WTC11 (cell line): Measurements from ENCODE around the gene TIGD7. TPM values are rescaled to one million over a fixed set of nuclear protein-coding genes. Genes with fewer than 3 reads are reported as not detected.

ENCODE experiments used
- ATF6 ChIP-seq: sonication (generic); formaldehyde crosslinking; IDR thresholded peaks from 2 replicates; pipeline ENCODE4 v1.8.1; 2023; ENCODE audit warnings: mild to moderate bottlenecking, missing genetic modification reagents
- CBFB ChIP-seq: sonication (generic); formaldehyde crosslinking; IDR thresholded peaks from 2 replicates; pipeline ENCODE4 v1.8.1; 2022; ENCODE audit warnings: mild to moderate bottlenecking, low read depth, missing genetic modification reagents
- CREB1 ChIP-seq: sonication (generic); formaldehyde crosslinking; IDR thresholded peaks from 2 replicates; pipeline ENCODE4 v1.8.0; 2023; ENCODE audit warnings: mild to moderate bottlenecking, missing genetic modification reagents
- E2F1 ChIP-seq: sonication (generic); formaldehyde crosslinking; IDR thresholded peaks from 2 replicates; pipeline ENCODE4 v1.8.0; 2022; ENCODE audit warnings: mild to moderate bottlenecking, missing genetic modification reagents
- ELF4 ChIP-seq: sonication (generic); formaldehyde crosslinking; IDR thresholded peaks from 2 replicates; pipeline ENCODE4 v1.8.1; 2022; ENCODE audit warnings: low read depth, mild to moderate bottlenecking, moderate library complexity, missing genetic modification reagents
- EMX1 ChIP-seq: fragments of 250-450 bp; sonication (Bioruptor Pico); IDR thresholded peaks from 2 replicates; pipeline ENCODE4 v1.8.0; 2021; ENCODE audit warnings: mild to moderate bottlenecking
- ESRRA ChIP-seq: sonication (generic); formaldehyde crosslinking; IDR thresholded peaks from 2 replicates; pipeline ENCODE4 v1.8.1; 2022; ENCODE audit warnings: mild to moderate bottlenecking, missing genetic modification reagents, borderline replicate concordance
- ETV6 ChIP-seq: sonication (generic); formaldehyde crosslinking; IDR thresholded peaks from 2 replicates; pipeline ENCODE4 v1.8.1; 2022; ENCODE audit warnings: mild to moderate bottlenecking, missing genetic modification reagents
- GABPB1 ChIP-seq: sonication (generic); formaldehyde crosslinking; IDR thresholded peaks from 2 replicates; pipeline ENCODE4 v1.8.1; 2023; ENCODE audit warnings: mild to moderate bottlenecking, missing genetic modification reagents
- GRHL2 ChIP-seq: fragments of 250-450 bp; sonication (Bioruptor Pico); IDR thresholded peaks from 2 replicates; pipeline ENCODE4 v1.8.0; 2022; ENCODE audit warnings: mild to moderate bottlenecking, moderate library complexity; ENCODE audit not compliant: insufficient replicate concordance, severe bottlenecking
- HMGXB4 ChIP-seq: sonication (generic); formaldehyde crosslinking; IDR thresholded peaks from 2 replicates; pipeline ENCODE4 v1.8.1; 2023; ENCODE audit warnings: mild to moderate bottlenecking, moderate library complexity, missing genetic modification reagents
- IRF2 ChIP-seq: sonication (generic); formaldehyde crosslinking; IDR thresholded peaks from 2 replicates; pipeline ENCODE4 v1.8.0; 2022; ENCODE audit warnings: low read depth, missing genetic modification reagents, borderline replicate concordance
- JAZF1 ChIP-seq: fragments of 250-450 bp; sonication (Bioruptor Pico); IDR thresholded peaks from 2 replicates; pipeline ENCODE4 v1.9.0; 2021; ENCODE audit warnings: moderate library complexity, mild to moderate bottlenecking, inconsistent platforms
- JUN ChIP-seq: sonication (generic); formaldehyde crosslinking; IDR thresholded peaks from 2 replicates; pipeline ENCODE4 v1.8.0; 2023; ENCODE audit warnings: mild to moderate bottlenecking, missing genetic modification reagents
- KAT7 ChIP-seq: sonication (generic); formaldehyde crosslinking; IDR thresholded peaks from 2 replicates; pipeline ENCODE4 v1.8.1; 2023; ENCODE audit warnings: missing genetic modification reagents, mild to moderate bottlenecking, borderline replicate concordance
- PRDM15 ChIP-seq: sonication (generic); formaldehyde crosslinking; IDR thresholded peaks from 2 replicates; pipeline ENCODE4 v1.8.0; 2022; ENCODE audit warnings: missing genetic modification reagents
- TEAD1 ChIP-seq: sonication (generic); formaldehyde crosslinking; IDR thresholded peaks from 2 replicates; pipeline ENCODE4 v1.8.0; 2022; ENCODE audit warnings: mild to moderate bottlenecking, missing genetic modification reagents
- TP53 ChIP-seq: sonication (generic); formaldehyde crosslinking; IDR thresholded peaks from 2 replicates; pipeline ENCODE4 v1.8.1; 2023; ENCODE audit warnings: mild to moderate bottlenecking, missing genetic modification reagents
- ZSCAN18 ChIP-seq: fragments of 250-450 bp; sonication (Bioruptor Pico); IDR thresholded peaks from 2 replicates; pipeline ENCODE4 v2.1.2; 2022; ENCODE audit warnings: mild to moderate bottlenecking, moderate library complexity
- total RNA-seq: library from RNA; stranded (reverse); gene quantifications from 3 replicates; pipeline ENCODE4 v1.2.3, GENCODE V29; 2021
- TF ChIP-seq, protein P1 (sequence below): fragments of 200-600 bp; IDR thresholded peaks from 2 replicates; pipeline ENCODE4 v1.8.0; 2022; ENCODE audit warnings: antibody characterized with exemption
- TF ChIP-seq, protein P2 (sequence below): sonication (generic); formaldehyde crosslinking; IDR thresholded peaks from 2 replicates; pipeline ENCODE4 v1.8.1; 2022; ENCODE audit warnings: mild to moderate bottlenecking, moderate library complexity, missing genetic modification reagents
- TF ChIP-seq, protein P3 (sequence below): sonication (generic); formaldehyde crosslinking; IDR thresholded peaks from 2 replicates; pipeline ENCODE4 v1.8.1; 2022; ENCODE audit warnings: low read depth, mild to moderate bottlenecking, moderate library complexity, missing genetic modification reagents, borderline replicate concordance

Gene TIGD7
- total RNA-seq, 1 experiment from 2014 or later: 7.0 TPM

GRCh38 chr16:3264137-3265036, 40.8 kb downstream of the TIGD7 start (continued):
- TF ChIP-seq, protein P1, sequence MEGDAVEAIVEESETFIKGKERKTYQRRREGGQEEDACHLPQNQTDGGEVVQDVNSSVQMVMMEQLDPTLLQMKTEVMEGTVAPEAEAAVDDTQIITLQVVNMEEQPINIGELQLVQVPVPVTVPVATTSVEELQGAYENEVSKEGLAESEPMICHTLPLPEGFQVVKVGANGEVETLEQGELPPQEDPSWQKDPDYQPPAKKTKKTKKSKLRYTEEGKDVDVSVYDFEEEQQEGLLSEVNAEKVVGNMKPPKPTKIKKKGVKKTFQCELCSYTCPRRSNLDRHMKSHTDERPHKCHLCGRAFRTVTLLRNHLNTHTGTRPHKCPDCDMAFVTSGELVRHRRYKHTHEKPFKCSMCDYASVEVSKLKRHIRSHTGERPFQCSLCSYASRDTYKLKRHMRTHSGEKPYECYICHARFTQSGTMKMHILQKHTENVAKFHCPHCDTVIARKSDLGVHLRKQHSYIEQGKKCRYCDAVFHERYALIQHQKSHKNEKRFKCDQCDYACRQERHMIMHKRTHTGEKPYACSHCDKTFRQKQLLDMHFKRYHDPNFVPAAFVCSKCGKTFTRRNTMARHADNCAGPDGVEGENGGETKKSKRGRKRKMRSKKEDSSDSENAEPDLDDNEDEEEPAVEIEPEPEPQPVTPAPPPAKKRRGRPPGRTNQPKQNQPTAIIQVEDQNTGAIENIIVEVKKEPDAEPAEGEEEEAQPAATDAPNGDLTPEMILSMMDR: no peak
- no peak for TF ChIP-seq JAZF1
- TF ChIP-seq ATF6 (CRISPR knock-in tag): no peak
- peak; percentile 74; the same call in 1 of the 2 replicates for TF ChIP-seq TP53 (CRISPR knock-in tag)
- TF ChIP-seq IRF2: no peak
- no peak for TF ChIP-seq ELF4
- TF ChIP-seq EMX1 (CRISPR knock-in tag): no peak
- no peak for TF ChIP-seq GRHL2 (CRISPR knock-in tag)
- TF ChIP-seq ETV6 (CRISPR knock-in tag): peak; percentile 87
- peak; percentile 27; the same call in 1 of the 2 replicates for TF ChIP-seq PRDM15 (CRISPR knock-in tag)
- TF ChIP-seq JUN: peak; percentile 19; the same call in 1 of the 2 replicates
- TF ChIP-seq KAT7 (CRISPR knock-in tag): no peak
- TF ChIP-seq ZSCAN18: no peak
- TF ChIP-seq CREB1 (CRISPR knock-in tag): no peak
- TF ChIP-seq TEAD1 (CRISPR knock-in tag): peak; percentile 90
- no peak; the same call in 1 of the 2 replicates for TF ChIP-seq E2F1 (CRISPR knock-in tag)
- TF ChIP-seq, protein P2, sequence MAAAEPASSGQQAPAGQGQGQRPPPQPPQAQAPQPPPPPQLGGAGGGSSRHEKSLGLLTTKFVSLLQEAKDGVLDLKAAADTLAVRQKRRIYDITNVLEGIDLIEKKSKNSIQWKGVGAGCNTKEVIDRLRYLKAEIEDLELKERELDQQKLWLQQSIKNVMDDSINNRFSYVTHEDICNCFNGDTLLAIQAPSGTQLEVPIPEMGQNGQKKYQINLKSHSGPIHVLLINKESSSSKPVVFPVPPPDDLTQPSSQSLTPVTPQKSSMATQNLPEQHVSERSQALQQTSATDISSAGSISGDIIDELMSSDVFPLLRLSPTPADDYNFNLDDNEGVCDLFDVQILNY (CRISPR knock-in tag): peak; percentile 78; the same call in 1 of the 2 replicates
- TF ChIP-seq HMGXB4 (CRISPR knock-in tag): 0 out of 2 replicates have a peak, but pooled peaks have one; percentile 39
- TF ChIP-seq CBFB (CRISPR knock-in tag): peak; percentile 89; the same call in 1 of the 2 replicates
- 0 out of 2 replicates have a peak, but pooled peaks have one; percentile 60 for TF ChIP-seq GABPB1 (CRISPR knock-in tag)
- TF ChIP-seq, protein P3, sequence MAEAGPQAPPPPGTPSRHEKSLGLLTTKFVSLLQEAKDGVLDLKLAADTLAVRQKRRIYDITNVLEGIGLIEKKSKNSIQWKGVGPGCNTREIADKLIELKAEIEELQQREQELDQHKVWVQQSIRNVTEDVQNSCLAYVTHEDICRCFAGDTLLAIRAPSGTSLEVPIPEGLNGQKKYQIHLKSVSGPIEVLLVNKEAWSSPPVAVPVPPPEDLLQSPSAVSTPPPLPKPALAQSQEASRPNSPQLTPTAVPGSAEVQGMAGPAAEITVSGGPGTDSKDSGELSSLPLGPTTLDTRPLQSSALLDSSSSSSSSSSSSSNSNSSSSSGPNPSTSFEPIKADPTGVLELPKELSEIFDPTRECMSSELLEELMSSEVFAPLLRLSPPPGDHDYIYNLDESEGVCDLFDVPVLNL (CRISPR knock-in tag): no peak
- peak; percentile 85; the same call in 1 of the 2 replicates for TF ChIP-seq ESRRA (CRISPR knock-in tag)
